SK-N-SH treated with all-trans-retinoic acid at 6 μM for 48 hours (cell line): ENCODE data around the gene AP3D1.

Experiments
- ATAC-seq: fragments of 200-7000 bp; cut with Tn5 transposase; 3 replicates; pipeline ENCODE4 v1.9.1; 2020; ENCODE audit warnings: mild to moderate bottlenecking, moderate library complexity
- ARNTL ChIP-seq: fragments of 450-650 bp; formaldehyde crosslinking; IDR thresholded peaks from 2 replicates; pipeline ENCODE4 v1.5.0; 2020; ENCODE audit warnings: low read depth, mild to moderate bottlenecking, moderate library complexity, borderline replicate concordance
- BACH2 ChIP-seq: fragments of 250-450 bp; sonication (Bioruptor Pico); IDR thresholded peaks from 2 replicates; pipeline ENCODE4 v1.9.0; 2021; ENCODE audit warnings: mild to moderate bottlenecking, borderline replicate concordance
- CSDC2 ChIP-seq: fragments of 250-450 bp; sonication (Bioruptor Pico); IDR thresholded peaks from 2 replicates; pipeline ENCODE4 v1.5.0; 2020; ENCODE audit warnings: mild to moderate bottlenecking, moderate library complexity
- ESRRG ChIP-seq: fragments of 250-450 bp; sonication (Bioruptor Pico); IDR thresholded peaks from 2 replicates; pipeline ENCODE4 v1.6.1; 2021; ENCODE audit warnings: mild to moderate bottlenecking
- GLIS3 ChIP-seq: fragments of 250-450 bp; sonication (Bioruptor Pico); IDR thresholded peaks from 2 replicates; pipeline ENCODE4 v1.5.0; 2020; ENCODE audit warnings: mild to moderate bottlenecking, moderate library complexity
- ISL1 ChIP-seq: fragments of 250-450 bp; sonication (Bioruptor Pico); IDR thresholded peaks from 2 replicates; pipeline ENCODE4 v2.1.2; 2022; ENCODE audit warnings: mild to moderate bottlenecking, moderate library complexity
- OSR1 ChIP-seq: fragments of 250-450 bp; sonication (Bioruptor Pico); IDR thresholded peaks from 2 replicates; pipeline ENCODE4 v1.8.0; 2022; ENCODE audit warnings: moderate library complexity, mild to moderate bottlenecking, inconsistent platforms
- PPARA ChIP-seq: fragments of 250-450 bp; sonication (Bioruptor Pico); IDR thresholded peaks from 2 replicates; pipeline ENCODE4 v1.5.0; 2020; ENCODE audit warnings: mild to moderate bottlenecking, borderline replicate concordance
- RARB ChIP-seq: fragments of 250-450 bp; sonication (Bioruptor Pico); IDR thresholded peaks from 2 replicates; pipeline ENCODE4 v1.8.0; 2021; ENCODE audit warnings: mild to moderate bottlenecking, moderate library complexity
- SNAI2 ChIP-seq: fragments of 250-450 bp; sonication (Bioruptor Pico); IDR thresholded peaks from 2 replicates; pipeline ENCODE4 v1.5.0; 2020; ENCODE audit warnings: mild to moderate bottlenecking, moderate library complexity
- TCF4 ChIP-seq: fragments of 250-450 bp; sonication (Bioruptor Pico); IDR thresholded peaks from 2 replicates; pipeline ENCODE4 v1.8.0; 2021; ENCODE audit warnings: mild to moderate bottlenecking, moderate library complexity, borderline replicate concordance
- TOX ChIP-seq: fragments of 250-450 bp; sonication (Bioruptor Pico); IDR thresholded peaks from 2 replicates; pipeline ENCODE4 v1.8.0; 2021; ENCODE audit warnings: mild to moderate bottlenecking, moderate library complexity, borderline replicate concordance
- ZC3H10 ChIP-seq: fragments of 250-450 bp; sonication (Bioruptor Pico); IDR thresholded peaks from 2 replicates; pipeline ENCODE4 v1.5.1; 2021; ENCODE audit warnings: mild to moderate bottlenecking, moderate library complexity
- ZFP3 ChIP-seq: fragments of 250-450 bp; sonication (Bioruptor Pico); IDR thresholded peaks from 2 replicates; pipeline ENCODE4 v1.5.0; 2020; ENCODE audit warnings: mild to moderate bottlenecking, moderate library complexity
- ZFP30 ChIP-seq: fragments of 450-650 bp; formaldehyde crosslinking; IDR thresholded peaks from 2 replicates; pipeline ENCODE4 v1.5.0; 2022; ENCODE audit warnings: mild to moderate bottlenecking, moderate library complexity
- ZNF565 ChIP-seq: fragments of 450-650 bp; formaldehyde crosslinking; conservative IDR thresholded peaks from 2 replicates; pipeline ENCODE4 v1.5.0; 2020; ENCODE audit warnings: low read depth, mild to moderate bottlenecking, moderate library complexity
- ZNF70 ChIP-seq: fragments of 450-650 bp; formaldehyde crosslinking; IDR thresholded peaks from 2 replicates; pipeline ENCODE4 v1.5.0; 2020; ENCODE audit warnings: mild to moderate bottlenecking, moderate library complexity
- ZNF8 ChIP-seq: fragments of 450-650 bp; formaldehyde crosslinking; IDR thresholded peaks from 2 replicates; pipeline ENCODE4 v1.5.0; 2020; ENCODE audit warnings: mild to moderate bottlenecking, moderate library complexity
- TF ChIP-seq, protein P1 (sequence below): fragments of 250-450 bp; sonication (Bioruptor Pico); IDR thresholded peaks from 2 replicates; pipeline ENCODE4 v1.5.1; 2021; ENCODE audit warnings: mild to moderate bottlenecking, moderate library complexity
- TF ChIP-seq, protein P2 (sequence below): fragments of 250-450 bp; sonication (Bioruptor Pico); IDR thresholded peaks from 2 replicates; pipeline ENCODE4 v1.8.0; 2021; ENCODE audit warnings: low read depth, mild to moderate bottlenecking, moderate library complexity, borderline replicate concordance
- TF ChIP-seq, protein P3 (sequence below): fragments of 250-450 bp; sonication (Bioruptor Pico); IDR thresholded peaks from 2 replicates; pipeline ENCODE4 v1.5.1; 2020; ENCODE audit warnings: low read depth, mild to moderate bottlenecking, moderate library complexity
- TF ChIP-seq, protein P4 (sequence below): fragments of 250-450 bp; sonication (Bioruptor Pico); IDR thresholded peaks from 2 replicates; pipeline ENCODE4 v1.8.0; 2020; ENCODE audit warnings: mild to moderate bottlenecking, moderate library complexity, borderline replicate concordance

Gene AP3D1

DNA sequence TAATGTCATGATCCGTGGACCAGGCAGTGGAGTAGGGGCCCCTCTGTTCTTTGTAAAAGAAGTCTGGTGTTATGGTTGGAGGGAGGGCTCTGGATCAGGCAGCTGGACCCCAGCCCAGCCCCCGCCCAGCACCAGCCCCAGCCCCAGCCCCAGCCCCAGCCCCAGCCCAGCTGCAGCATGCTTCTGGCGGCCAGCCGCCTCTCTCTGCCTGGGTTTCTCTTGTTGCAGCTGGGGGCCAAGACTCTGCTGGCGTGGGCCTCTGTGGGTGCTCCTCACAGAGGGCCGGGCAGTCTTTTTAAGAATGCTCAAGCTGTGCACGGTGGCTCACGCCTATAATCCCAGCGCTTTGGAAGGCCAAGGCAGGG, 30.2 kb upstream of the AP3D1 start:
- no peak for ATAC-seq

DNA sequence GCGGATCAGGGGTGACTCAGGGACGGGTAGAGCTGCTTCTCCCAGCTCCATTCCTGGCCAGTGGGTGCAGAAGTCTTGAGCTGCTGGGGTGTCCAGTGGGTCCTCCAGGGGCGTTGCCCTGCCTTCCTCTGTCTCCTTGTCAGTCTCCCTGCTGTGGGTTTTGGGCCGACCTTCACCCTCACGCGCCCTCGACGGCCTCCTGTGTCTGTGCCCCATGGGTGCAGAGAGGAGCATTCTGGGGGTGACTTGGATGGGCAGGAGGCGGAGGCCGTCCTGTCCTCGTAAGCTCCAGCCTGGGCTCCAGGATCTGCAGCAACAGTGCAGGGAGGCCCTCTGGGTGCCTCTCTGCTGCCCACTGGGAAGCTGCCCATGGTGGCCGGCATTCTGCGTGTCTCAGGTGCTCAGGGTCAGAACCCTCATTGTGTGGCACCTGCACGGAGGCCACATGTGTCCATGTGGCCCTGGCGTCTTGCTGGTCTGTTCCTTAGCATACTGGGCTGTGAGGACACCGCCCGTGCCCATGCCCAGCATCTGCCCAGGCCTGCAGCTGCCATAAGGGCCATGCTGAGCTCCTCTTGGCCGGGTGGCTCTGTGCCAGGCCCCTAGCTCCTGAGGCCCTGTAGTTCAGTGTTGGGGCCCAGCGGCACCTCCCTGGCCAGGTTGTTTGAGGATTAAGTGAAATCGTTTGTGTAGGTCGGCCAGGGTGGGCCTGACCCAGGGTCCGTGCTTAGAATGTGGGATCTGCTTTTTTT, 29.7 kb upstream of the AP3D1 start:
- no peak for ATAC-seq
- TF ChIP-seq ESRRG (CRISPR knock-in tag) (no peak), CSDC2 (CRISPR knock-in tag) (no peak), ZFP3 (CRISPR knock-in tag) (no peak), ZNF8 (no peak), ZC3H10 (no peak)
- TF ChIP-seq, protein P1, sequence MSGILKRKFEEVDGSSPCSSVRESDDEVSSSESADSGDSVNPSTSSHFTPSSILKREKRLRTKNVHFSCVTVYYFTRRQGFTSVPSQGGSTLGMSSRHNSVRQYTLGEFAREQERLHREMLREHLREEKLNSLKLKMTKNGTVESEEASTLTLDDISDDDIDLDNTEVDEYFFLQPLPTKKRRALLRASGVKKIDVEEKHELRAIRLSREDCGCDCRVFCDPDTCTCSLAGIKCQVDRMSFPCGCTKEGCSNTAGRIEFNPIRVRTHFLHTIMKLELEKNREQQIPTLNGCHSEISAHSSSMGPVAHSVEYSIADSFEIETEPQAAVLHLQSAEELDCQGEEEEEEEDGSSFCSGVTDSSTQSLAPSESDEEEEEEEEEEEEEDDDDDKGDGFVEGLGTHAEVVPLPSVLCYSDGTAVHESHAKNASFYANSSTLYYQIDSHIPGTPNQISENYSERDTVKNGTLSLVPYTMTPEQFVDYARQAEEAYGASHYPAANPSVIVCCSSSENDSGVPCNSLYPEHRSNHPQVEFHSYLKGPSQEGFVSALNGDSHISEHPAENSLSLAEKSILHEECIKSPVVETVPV (CRISPR knock-in tag): no peak

More for the DNA sequence above, 30.2 kb upstream of the AP3D1 start:
- TF ChIP-seq CSDC2 (CRISPR knock-in tag) (no peak), ZFP3 (CRISPR knock-in tag) (no peak), ZC3H10 (no peak), ZNF70 (no peak), ISL1 (CRISPR knock-in tag) (no peak), ARNTL (CRISPR knock-in tag) (no peak), TOX (CRISPR knock-in tag) (no peak), BACH2 (no peak), SNAI2 (no peak), GLIS3 (CRISPR knock-in tag) (no peak), ZFP30 (CRISPR knock-in tag) (no peak), TCF4 (no peak), ESRRG (CRISPR knock-in tag) (no peak), PPARA (CRISPR knock-in tag) (no peak), RARB (CRISPR knock-in tag) (no peak)
- TF ChIP-seq, protein P2, sequence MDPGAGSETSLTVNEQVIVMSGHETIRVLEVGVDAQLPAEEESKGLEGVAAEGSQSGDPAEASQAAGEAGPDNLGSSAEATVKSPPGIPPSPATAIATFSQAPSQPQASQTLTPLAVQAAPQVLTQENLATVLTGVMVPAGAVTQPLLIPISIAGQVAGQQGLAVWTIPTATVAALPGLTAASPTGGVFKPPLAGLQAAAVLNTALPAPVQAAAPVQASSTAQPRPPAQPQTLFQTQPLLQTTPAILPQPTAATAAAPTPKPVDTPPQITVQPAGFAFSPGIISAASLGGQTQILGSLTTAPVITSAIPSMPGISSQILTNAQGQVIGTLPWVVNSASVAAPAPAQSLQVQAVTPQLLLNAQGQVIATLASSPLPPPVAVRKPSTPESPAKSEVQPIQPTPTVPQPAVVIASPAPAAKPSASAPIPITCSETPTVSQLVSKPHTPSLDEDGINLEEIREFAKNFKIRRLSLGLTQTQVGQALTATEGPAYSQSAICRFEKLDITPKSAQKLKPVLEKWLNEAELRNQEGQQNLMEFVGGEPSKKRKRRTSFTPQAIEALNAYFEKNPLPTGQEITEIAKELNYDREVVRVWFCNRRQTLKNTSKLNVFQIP (CRISPR knock-in tag): no peak

DNA sequence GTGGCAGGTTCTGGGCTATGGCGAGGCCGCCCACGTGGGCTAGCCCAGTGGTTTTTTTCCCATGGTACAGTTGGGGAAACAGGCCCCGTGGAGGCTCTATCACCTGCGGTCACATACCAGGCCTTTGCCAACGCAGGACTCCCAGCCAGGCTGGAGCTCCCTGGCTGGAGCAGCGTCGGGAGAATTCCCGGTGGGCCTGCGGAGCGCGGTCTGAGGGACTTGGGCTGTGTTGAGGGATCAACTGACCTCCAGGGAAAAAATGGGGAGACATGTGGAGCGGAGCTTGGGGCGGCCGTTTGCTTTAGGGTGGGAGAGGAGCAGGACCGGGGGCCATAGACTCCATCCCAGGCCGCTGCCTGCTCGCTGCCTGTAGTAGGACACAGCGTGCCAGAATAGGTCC, 28.7 kb upstream of the AP3D1 start:
- TF ChIP-seq, protein P3, sequence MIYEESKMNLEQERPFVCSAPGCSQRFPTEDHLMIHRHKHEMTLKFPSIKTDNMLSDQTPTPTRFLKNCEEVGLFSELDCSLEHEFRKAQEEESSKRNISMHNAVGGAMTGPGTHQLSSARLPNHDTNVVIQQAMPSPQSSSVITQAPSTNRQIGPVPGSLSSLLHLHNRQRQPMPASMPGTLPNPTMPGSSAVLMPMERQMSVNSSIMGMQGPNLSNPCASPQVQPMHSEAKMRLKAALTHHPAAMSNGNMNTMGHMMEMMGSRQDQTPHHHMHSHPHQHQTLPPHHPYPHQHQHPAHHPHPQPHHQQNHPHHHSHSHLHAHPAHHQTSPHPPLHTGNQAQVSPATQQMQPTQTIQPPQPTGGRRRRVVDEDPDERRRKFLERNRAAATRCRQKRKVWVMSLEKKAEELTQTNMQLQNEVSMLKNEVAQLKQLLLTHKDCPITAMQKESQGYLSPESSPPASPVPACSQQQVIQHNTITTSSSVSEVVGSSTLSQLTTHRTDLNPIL (CRISPR knock-in tag): no peak
- TF ChIP-seq ARNTL (CRISPR knock-in tag): no peak
- no peak for TF ChIP-seq SNAI2
- no peak for TF ChIP-seq ZNF565 (CRISPR knock-in tag)
- TF ChIP-seq RARB (CRISPR knock-in tag): no peak
- TF ChIP-seq ZC3H10: no peak
- TF ChIP-seq TCF4: no peak
- no peak for TF ChIP-seq ZNF70
- TF ChIP-seq, protein P4, sequence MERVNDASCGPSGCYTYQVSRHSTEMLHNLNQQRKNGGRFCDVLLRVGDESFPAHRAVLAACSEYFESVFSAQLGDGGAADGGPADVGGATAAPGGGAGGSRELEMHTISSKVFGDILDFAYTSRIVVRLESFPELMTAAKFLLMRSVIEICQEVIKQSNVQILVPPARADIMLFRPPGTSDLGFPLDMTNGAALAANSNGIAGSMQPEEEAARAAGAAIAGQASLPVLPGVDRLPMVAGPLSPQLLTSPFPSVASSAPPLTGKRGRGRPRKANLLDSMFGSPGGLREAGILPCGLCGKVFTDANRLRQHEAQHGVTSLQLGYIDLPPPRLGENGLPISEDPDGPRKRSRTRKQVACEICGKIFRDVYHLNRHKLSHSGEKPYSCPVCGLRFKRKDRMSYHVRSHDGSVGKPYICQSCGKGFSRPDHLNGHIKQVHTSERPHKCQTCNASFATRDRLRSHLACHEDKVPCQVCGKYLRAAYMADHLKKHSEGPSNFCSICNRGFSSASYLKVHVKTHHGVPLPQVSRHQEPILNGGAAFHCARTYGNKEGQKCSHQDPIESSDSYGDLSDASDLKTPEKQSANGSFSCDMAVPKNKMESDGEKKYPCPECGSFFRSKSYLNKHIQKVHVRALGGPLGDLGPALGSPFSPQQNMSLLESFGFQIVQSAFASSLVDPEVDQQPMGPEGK (CRISPR knock-in tag): no peak
- no peak for TF ChIP-seq ZNF8
- TF ChIP-seq, all 23 proteins: peak for 0
- ATAC-seq: no peak

DNA sequence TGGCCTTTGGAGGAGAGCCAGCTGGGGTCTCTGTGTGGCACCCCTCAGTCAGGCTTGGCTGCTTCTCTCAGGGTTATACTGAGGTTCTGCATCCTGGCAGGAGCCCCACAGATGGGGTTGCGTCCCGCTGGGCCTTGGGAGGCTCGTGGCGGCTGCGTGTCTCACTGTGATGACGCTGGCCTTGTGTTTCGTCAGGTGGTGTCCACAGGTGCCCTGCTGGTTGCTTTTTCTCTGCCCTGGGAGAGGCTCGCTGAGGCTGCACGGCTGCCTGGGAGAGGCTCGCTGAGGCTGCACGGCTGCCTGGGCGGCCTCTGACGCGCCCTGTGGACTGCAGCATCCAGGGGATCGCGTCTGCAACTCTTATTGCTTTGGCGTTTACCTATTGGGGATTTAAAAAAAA, 27.7 kb upstream of the AP3D1 start:
- TF ChIP-seq ZC3H10 (no peak), ARNTL (CRISPR knock-in tag) (no peak), SNAI2 (no peak), TOX (CRISPR knock-in tag) (no peak), BACH2 (no peak), ZNF8 (no peak), ZFP3 (CRISPR knock-in tag) (no peak), PPARA (CRISPR knock-in tag) (no peak), CSDC2 (CRISPR knock-in tag) (no peak), OSR1 (CRISPR knock-in tag) (no peak), ZNF70 (no peak), ZFP30 (CRISPR knock-in tag) (no peak), TCF4 (no peak), ESRRG (CRISPR knock-in tag) (no peak), RARB (CRISPR knock-in tag) (no peak), ISL1 (CRISPR knock-in tag) (no peak)
- TF ChIP-seq, protein P3 (CRISPR knock-in tag): no peak
- TF ChIP-seq, protein P2 (CRISPR knock-in tag): no peak
- TF ChIP-seq, protein P1 (CRISPR knock-in tag): no peak
- no peak for ATAC-seq
